Heart left ventricle (tissue), 13 donors: Measurements from ENCODE around the gene ZNF554.

ENCODE experiments used
- POLR2A ChIP-seq, 2 donors: fragments of 450-650 bp; IDR thresholded peaks; one replicate each; pipeline ENCODE4 v1.6.1; 2017; ENCODE audit warnings: antibody characterized with exemption in 2 of 2, mild to moderate bottlenecking in 2 of 2, moderate library complexity in 2 of 2
- TF ChIP-seq, protein P1 (sequence below), 12 donors: fragments of 200-600 bp; sonication (generic) in 4 of 12; IDR thresholded peaks; one replicate each; pipeline versions ENCODE4 v1.5.0 to v1.8.0; 2018 to 2022; ENCODE audit warnings: antibody characterized with exemption in 12 of 12, mild to moderate bottlenecking in 5 of 12
- donor health status: ischemic (EF 13 %, LVEDD 7.1; RV severe dilation, severe dysfunction).
- donor health status: DM: no; HTN: yes; CAD: no.
- donor health status: DM: no; HTN: no; CAD: no.
- donor health status: ischemic (EF 25% LVEDD 6.9; RV normal size, moderate dysfunction).
- donor health status: ischemic (EF 25% LVEDD 5.7; RV mildly dilated, moderate dysfunction).
- donor health status: ischemic (EF 35%, LVEDD 5.7; RV mildly dilated, moderate dysfunction).
- donor health status: nonischemic (EF 11% LVEDD 7.7; RV severe dilation, severe dysfunction).
- donor health status: DM: yes; HTN: yes; CAD: no.
- donor health status: PGD.
- donor health status: ischemic (EF 29% LVEDD 5.4; RV normal size, mild dysfunction).
- donor health status: nonischemic (EF 23%, LVEDD 6.1; RV moderate dilation, normal function).

DNA sequence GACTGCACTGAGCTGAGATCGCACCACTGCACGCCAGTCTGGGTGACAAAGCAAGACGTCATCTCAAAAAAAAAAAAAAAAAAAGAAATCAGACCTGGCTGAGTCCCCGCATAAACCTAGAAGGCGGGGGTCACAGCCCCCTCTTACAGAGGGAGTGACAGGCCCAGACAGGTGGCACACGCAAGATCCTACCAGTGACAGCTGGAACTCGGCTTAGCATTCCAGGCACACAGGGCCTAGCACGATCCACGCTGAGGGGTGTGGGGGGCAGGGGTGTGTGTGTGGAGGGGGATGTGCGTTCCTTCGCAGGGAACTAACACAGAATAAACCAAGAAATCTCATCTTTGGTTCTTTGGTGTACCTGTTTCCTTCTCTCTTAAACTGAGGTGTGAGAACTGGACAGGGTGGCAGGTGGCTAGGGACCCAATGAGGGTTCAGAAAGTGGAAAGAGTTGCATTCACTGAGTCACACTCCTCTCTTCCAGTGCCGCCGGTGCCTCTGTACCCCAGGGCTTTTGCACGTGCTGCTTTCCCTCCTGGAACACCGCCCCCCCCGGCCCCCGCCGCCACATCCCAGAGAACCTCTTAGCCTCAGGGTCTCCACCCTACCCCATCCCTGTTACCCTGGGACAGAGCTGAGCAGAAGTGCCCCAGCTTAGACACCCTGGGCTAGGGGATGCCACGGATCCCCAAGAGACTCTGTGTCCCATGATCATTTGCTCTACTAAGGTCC lies 41.5 kb upstream of the ZNF554 start:
- no peak for TF ChIP-seq POLR2A (IDR thresholded peaks at IDR 0.05)
- TF ChIP-seq, protein P1, sequence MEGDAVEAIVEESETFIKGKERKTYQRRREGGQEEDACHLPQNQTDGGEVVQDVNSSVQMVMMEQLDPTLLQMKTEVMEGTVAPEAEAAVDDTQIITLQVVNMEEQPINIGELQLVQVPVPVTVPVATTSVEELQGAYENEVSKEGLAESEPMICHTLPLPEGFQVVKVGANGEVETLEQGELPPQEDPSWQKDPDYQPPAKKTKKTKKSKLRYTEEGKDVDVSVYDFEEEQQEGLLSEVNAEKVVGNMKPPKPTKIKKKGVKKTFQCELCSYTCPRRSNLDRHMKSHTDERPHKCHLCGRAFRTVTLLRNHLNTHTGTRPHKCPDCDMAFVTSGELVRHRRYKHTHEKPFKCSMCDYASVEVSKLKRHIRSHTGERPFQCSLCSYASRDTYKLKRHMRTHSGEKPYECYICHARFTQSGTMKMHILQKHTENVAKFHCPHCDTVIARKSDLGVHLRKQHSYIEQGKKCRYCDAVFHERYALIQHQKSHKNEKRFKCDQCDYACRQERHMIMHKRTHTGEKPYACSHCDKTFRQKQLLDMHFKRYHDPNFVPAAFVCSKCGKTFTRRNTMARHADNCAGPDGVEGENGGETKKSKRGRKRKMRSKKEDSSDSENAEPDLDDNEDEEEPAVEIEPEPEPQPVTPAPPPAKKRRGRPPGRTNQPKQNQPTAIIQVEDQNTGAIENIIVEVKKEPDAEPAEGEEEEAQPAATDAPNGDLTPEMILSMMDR (IDR thresholded peaks at IDR 0.05) = no peak
